ENCODE results near the gene TMEM222.

Gene TMEM222

DNA sequence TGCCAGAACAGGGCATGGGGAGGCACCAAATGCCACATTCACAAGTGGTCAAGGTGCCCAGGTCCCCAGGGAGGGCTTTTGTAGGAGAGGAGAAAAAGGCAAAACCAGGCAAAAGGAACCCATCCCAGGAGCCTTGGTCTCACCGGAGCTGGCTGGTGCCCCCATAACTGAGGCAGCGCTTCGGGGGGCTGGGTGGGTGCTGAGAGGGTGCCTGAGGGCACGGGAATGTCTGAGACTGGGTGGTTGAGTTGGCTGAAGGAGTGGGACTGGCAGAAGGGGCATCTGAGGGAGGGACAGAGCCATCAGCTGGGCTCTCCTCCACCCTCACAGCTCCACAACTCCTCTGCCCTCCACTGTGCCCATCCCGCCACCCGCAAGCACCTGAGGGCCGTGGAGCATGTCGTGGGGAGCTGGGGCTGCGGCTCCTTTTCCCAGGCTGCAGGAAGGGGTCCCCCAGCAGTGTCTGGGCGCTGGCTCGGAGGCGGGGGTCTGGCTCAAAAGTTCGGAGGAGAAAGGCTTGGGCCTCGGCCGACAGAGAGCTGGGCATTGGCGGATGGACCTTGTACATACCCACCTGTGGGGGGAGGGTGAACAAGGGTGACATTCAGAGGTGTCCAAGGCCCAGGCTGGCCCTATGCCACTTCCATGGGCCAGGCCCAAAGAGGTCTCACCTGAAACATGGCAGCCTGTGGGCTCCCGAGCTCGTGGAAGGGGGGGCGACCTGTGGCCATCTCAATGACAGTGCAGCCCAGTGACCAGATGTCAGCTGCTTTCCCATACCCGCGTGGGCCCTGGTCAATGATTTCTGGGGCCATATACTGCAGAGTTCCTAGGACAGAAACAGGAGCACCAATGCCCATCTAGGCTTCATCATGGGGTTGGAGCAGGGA is 36.3 kb downstream of the TMEM222 start:
- peak overlapping the region; percentile 75 for H3K4me3 Mint-ChIP-seq
- peaks cover 17% of the 10 kb centered on the region for H3K36me3 Mint-ChIP-seq (ENCODE audit: insufficient read depth)
- ATAC-seq (replicated peaks; ENCODE audit: extremely low read depth, poor library complexity, severe bottlenecking) = no peak
- H3K9me3 Mint-ChIP-seq = no peaks in the 10 kb centered on the region
- peak overlapping the region; percentile 80 for H3K27ac Mint-ChIP-seq (ENCODE audit: low read depth)
- H3K4me1 Mint-ChIP-seq = peaks cover 43% of the 10 kb centered on the region
- DNase-seq (ENCODE audit: low spot score in 2 of 2) = no peak
- no peaks in the 10 kb centered on the region for H3K27me3 Mint-ChIP-seq

DNA sequence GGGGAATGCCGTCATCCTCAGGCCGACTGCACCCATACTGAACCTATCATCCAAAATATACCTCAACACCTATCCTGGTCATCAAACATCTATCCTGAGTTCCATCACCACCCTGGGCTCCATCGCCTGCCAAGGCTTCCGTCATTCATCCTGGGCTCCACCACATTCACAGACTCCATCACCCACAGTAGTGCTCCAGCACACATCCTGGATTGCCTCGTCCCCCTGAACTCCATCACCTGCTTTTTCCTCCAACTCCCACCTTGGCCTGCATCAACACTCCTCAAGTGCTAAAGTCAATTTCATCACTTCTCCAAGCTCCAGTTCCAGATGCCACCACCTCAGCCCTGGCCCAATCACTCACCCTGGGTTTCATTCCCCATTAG is 37.0 kb downstream of the TMEM222 start:
- H3K4me1 Mint-ChIP-seq = peaks cover 38% of the 10 kb centered on the region
- H3K27me3 Mint-ChIP-seq = no peaks in the 10 kb centered on the region
- no peak for ATAC-seq (replicated peaks; ENCODE audit: extremely low read depth, poor library complexity, severe bottlenecking)
- no peak overlapping the region for H3K27ac Mint-ChIP-seq (ENCODE audit: low read depth)
- H3K36me3 Mint-ChIP-seq (ENCODE audit: insufficient read depth) = peaks cover 15% of the 10 kb centered on the region
- peak overlapping the region; percentile 70 for H3K4me3 Mint-ChIP-seq
- no peaks in the 10 kb centered on the region for H3K9me3 Mint-ChIP-seq
- no peak for DNase-seq (ENCODE audit: low spot score in 2 of 2)

DNA sequence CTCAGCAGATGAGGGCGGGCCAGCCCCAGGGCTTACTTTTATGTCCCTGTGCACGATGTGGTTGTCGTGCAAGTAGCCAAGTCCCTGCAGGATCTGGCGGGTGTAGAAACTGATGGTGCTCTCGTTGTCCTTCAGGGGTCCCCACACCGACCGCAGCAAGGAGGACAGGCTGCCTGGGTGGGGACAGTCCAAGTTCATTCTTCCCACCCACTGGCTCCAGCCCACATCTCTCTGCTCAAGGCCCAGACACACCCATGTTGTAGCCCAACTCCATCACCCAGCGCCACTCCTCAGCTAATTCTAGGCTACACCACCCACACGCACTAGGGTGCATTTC is 37.8 kb downstream of the TMEM222 start:
- Mint-ChIP-seq H3K27me3 (no peaks in the 10 kb centered on the region), H3K36me3 (ENCODE audit: insufficient read depth) (peaks cover 15% of the 10 kb centered on the region)
- DNase-seq (ENCODE audit: low spot score in 2 of 2) = no peak

DNA sequence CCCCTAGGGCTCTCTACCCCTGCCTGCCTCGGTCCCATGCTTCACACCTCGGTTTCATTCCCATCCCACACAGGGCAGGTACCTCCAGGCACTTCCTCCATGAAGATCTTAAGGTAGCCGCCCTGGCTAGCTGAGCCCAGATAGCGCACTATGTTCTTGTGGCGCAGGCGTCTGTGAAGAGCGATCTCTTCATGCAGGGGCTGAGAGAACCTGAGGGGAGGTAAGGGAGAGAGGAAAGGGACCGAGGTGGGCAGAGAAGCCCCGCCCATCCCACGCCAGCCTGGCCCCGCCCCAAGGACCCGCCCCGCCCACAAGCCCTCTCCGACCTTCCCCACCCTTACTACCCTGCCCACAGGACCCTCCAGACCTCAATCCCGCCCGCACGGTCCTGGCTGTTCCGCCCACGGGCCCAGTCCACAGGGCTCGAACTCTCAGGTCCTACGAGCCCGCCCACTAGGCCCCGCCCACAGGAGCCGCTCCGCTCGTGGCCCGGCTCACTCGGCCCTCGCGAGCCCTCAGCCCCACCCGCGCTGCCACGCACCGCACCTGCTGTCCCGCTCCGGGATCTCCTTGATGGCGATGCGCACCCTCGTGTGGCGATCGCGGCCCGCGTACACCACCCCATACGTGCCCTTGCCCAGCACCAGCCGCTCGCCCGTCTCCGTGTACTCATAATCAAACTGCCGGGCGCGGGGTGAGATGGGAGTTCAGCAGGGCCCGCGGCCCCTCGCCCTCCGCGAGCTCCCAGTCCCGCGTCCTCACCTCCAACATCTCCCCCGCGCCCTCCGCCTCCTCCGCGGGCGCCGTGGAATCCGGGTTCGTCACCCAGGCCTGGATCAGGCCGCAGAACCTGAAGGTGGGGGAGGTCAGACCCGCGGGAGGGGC is 38.4 kb downstream of the TMEM222 start:
- no peak for DNase-seq (ENCODE audit: low spot score in 2 of 2)
- Mint-ChIP-seq H3K27ac (ENCODE audit: low read depth) (peak overlapping the region; percentile 54), H3K36me3 (ENCODE audit: insufficient read depth) (peaks cover 15% of the 10 kb centered on the region), H3K9me3 (no peaks in the 10 kb centered on the region), H3K4me3 (peak overlapping the region; percentile 70), H3K27me3 (no peaks in the 10 kb centered on the region), H3K4me1 (peaks cover 47% of the 10 kb centered on the region)
- no peak for ATAC-seq (replicated peaks; ENCODE audit: extremely low read depth, poor library complexity, severe bottlenecking)

More for the DNA sequence above, 37.8 kb downstream of the TMEM222 start:
- ATAC-seq (replicated peaks; ENCODE audit: extremely low read depth, poor library complexity, severe bottlenecking) = no peak
- peaks cover 45% of the 10 kb centered on the region for H3K4me1 Mint-ChIP-seq
- H3K9me3 Mint-ChIP-seq = no peaks in the 10 kb centered on the region
- H3K4me3 Mint-ChIP-seq = peak overlapping the region; percentile 70
- H3K27ac Mint-ChIP-seq (ENCODE audit: low read depth) = peak overlapping the region; percentile 54

DNA sequence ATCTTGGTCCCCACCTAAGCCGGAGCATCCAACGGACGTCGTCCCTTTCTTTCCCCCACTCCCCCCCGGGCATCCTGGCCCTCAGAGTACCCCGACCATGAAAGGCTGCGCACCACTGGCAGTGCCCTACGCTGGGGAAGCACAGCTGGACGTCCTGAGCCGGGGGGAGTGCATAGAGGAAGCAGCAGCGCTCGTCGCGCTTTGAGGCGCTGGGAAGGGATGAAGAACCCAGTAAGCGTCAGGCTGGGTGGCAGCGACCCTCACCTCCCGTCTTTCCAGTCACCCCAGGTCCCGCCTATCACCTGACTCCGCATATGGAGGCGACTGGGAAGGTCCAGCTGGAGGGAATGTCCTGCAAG is 39.1 kb downstream of the TMEM222 start:
- Mint-ChIP-seq H3K27me3 (no peaks in the 10 kb centered on the region), H3K9me3 (no peaks in the 10 kb centered on the region), H3K4me1 (peaks cover 48% of the 10 kb centered on the region), H3K36me3 (ENCODE audit: insufficient read depth) (peaks cover 15% of the 10 kb centered on the region), H3K27ac (ENCODE audit: low read depth) (peak overlapping the region; percentile 54), H3K4me3 (peak overlapping the region; percentile 70)
- ATAC-seq (replicated peaks; ENCODE audit: extremely low read depth, poor library complexity, severe bottlenecking) (no peak), DNase-seq (ENCODE audit: low spot score in 2 of 2) (no peak)

DNA sequence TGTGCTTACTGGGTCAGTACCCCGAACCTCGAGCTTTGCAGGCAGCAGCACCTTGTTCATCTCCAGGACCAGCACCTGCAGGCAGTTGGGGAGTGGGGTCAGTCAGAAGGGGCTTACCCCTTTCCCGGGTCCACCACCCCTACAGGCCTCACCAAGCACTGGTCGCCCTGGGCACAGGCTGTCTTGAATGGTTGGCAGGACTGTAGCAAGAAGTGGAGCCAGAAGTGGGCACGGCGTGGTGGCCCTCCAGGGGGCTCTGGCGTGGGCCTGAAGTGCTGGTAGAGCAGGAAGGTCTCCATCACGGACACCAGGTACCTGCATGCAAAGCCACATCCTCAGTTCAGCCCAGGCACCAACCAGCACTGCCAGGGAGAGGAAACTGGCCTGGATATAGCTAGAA is 39.6 kb downstream of the TMEM222 start:
- no peak for ATAC-seq (replicated peaks; ENCODE audit: extremely low read depth, poor library complexity, severe bottlenecking)
- Mint-ChIP-seq H3K4me1 (peaks cover 43% of the 10 kb centered on the region), H3K27ac (ENCODE audit: low read depth) (no peak overlapping the region), H3K9me3 (no peaks in the 10 kb centered on the region), H3K36me3 (ENCODE audit: insufficient read depth) (peaks cover 12% of the 10 kb centered on the region), H3K4me3 (peak overlapping the region; percentile 70), H3K27me3 (no peaks in the 10 kb centered on the region)
- no peak for DNase-seq (ENCODE audit: low spot score in 2 of 2)

DNA sequence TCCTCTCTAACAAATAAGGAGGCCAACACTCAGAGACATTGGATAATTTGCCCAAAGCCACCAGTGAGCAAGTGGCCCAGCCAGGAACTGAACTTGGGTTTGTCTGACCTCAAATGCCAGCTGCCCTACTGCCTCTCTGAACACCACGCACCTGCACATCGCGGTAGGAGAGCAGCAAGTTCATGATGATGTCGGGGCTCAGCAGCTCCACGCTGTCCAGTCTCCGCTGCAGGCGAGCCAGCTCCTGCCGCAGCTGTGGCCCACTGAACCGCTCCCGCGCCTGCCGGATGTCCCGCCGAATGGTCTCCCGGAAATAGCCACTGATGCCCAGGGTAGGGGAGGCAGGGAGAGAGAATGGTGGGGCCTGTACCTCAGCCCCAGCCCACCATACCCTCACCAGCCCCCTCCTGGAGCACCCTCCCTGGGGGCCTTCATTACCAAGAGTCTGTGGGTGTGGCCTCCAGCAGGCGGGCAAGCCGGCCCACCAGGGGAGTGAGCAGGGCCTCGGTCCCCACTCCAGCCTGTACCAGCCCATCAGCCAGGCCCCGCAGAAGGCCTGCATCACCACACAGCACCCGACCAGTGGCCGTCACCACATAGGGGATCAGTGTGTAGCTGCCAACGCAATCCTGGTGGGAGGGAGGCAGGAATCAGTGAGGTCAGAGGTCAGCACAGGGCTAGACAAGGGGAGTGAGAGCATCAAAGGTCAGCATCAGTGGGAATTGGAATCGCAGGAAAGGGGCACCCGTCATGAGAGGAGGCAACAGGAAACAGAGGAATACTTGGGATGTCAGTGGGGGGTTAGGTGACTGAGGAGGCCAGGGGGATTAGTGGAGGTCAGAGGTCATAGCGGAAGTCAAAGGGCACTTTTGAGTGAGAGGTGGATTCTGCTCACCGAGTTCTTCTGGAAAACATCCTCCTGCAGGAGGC is 42.1 kb downstream of the TMEM222 start:
- no peak for ATAC-seq (replicated peaks; ENCODE audit: extremely low read depth, poor library complexity, severe bottlenecking)
- no peaks in the 10 kb centered on the region for H3K9me3 Mint-ChIP-seq

DNA sequence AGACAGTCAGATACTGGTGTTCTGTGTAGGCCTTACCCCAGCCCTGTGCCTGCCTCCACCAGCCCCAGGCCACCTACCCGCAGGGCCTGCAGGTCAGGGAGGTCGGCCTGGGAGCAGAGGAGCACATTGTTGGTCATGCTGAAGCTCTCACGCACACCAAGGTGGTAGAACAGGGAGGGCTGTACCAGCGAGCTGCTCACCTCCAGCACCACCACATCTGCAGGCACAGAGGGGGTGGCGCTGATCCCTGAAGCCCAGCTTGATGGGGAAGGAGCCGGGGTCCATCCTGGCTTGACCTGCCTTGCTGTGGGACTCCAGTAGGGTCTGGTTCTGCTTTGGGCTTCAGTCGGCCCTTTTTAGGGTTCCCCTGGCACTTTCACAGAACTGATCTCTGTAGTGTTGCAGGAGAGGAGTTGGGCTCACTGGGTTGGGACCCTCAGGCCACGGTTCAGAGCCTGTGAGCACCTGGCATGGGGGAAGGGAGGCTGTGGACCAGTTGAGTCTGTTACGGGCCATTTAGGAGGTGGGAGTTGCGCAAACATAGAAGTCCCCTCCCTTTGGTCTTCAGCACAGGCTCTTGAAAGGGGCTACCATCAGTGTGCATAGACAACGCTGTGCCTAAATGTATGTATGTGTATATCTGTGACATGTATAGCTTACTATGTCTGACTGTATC is 42.9 kb downstream of the TMEM222 start:
- no peak for DNase-seq (ENCODE audit: low spot score in 2 of 2)
- no peaks in the 10 kb centered on the region for H3K27me3 Mint-ChIP-seq
- no peak overlapping the region for H3K27ac Mint-ChIP-seq (ENCODE audit: low read depth)
- H3K4me1 Mint-ChIP-seq = peaks cover 33% of the 10 kb centered on the region
- ATAC-seq (replicated peaks; ENCODE audit: extremely low read depth, poor library complexity, severe bottlenecking) = no peak
- H3K9me3 Mint-ChIP-seq = no peaks in the 10 kb centered on the region
- peaks cover 3% of the 10 kb centered on the region for H3K36me3 Mint-ChIP-seq (ENCODE audit: insufficient read depth)
- H3K4me3 Mint-ChIP-seq = peak overlapping the region; percentile 85

More for the DNA sequence above, 42.1 kb downstream of the TMEM222 start:
- DNase-seq (ENCODE audit: low spot score in 2 of 2) = no peak
- no peaks in the 10 kb centered on the region for H3K27me3 Mint-ChIP-seq
- peak overlapping the region; percentile 85 for H3K4me3 Mint-ChIP-seq
- H3K36me3 Mint-ChIP-seq (ENCODE audit: insufficient read depth) = peaks cover 4% of the 10 kb centered on the region
- peak overlapping the region; percentile 73 for H3K27ac Mint-ChIP-seq (ENCODE audit: low read depth)
- H3K4me1 Mint-ChIP-seq = peaks cover 37% of the 10 kb centered on the region

DNA sequence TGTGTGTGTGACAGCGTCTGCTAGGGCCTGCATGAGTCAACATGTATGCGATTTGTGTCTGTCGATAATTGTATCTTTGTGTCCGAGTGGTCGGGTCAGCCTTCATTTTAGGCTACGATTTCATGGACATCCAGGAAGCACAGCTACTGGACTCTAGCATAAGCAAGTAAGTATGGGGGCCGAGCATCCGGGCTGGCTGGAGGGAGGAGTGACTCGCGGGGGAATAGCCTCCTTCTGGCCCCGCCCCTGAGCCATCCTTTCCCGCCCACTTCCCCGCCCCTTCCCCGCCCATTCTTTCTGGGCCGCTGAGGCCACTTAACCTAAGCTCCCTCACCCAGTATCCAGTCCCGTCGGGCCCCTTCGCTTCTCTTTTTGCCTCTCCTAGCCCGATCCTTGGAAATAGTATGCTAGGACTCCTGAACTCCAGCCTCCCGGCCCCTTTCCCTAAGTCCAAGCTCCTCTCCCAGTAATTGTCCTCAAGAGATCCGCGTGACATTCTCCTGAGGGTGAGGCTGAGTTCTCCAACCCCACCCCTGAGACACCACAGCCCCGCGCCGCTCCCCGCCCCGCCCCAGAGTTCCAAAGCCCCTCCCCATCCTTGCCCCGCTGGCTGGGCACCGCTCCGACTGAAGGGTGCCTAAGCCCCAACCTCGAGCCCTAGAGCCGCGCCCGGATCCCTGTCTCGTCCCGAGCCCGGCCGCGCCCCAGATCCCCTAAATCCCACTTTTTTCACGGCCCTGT is 43.6 kb downstream of the TMEM222 start:
- Mint-ChIP-seq H3K27ac (ENCODE audit: low read depth) (no peak overlapping the region), H3K27me3 (no peaks in the 10 kb centered on the region), H3K4me3 (peak overlapping the region; percentile 85), H3K9me3 (no peaks in the 10 kb centered on the region), H3K4me1 (peaks cover 28% of the 10 kb centered on the region), H3K36me3 (ENCODE audit: insufficient read depth) (peaks cover under 1% of the 10 kb centered on the region)
- peak; percentile 76 for ATAC-seq (replicated peaks; ENCODE audit: extremely low read depth, poor library complexity, severe bottlenecking)
- DNase-seq (ENCODE audit: low spot score in 2 of 2) = peak; percentile 37 to 43

DNA sequence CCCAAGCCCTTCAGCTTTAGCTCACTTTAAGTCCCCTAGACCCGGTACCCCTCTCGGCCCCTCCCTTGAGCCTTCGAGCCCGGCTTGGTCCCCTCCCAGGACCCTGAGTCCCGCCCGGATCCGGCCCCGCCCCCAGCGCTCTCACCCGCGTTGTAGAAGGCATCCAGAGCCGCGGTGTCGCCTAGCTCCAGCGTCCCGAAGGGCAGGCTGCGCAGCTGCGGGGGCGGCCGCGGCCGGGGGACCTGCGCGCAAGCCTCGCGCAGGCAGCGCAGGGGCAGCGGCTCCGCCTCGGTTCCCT is 44.1 kb downstream of the TMEM222 start:
- H3K9me3 Mint-ChIP-seq = no peaks in the 10 kb centered on the region
- peak; percentile 36 to 39 for DNase-seq (ENCODE audit: low spot score in 2 of 2)
- H3K4me3 Mint-ChIP-seq = peak overlapping the region; percentile 85
- H3K36me3 Mint-ChIP-seq (ENCODE audit: insufficient read depth) = no peaks in the 10 kb centered on the region
- H3K4me1 Mint-ChIP-seq = peaks cover 28% of the 10 kb centered on the region
- no peak overlapping the region for H3K27ac Mint-ChIP-seq (ENCODE audit: low read depth)
- peak; percentile 53 for ATAC-seq (replicated peaks; ENCODE audit: extremely low read depth, poor library complexity, severe bottlenecking)
- H3K27me3 Mint-ChIP-seq = no peaks in the 10 kb centered on the region

DNA sequence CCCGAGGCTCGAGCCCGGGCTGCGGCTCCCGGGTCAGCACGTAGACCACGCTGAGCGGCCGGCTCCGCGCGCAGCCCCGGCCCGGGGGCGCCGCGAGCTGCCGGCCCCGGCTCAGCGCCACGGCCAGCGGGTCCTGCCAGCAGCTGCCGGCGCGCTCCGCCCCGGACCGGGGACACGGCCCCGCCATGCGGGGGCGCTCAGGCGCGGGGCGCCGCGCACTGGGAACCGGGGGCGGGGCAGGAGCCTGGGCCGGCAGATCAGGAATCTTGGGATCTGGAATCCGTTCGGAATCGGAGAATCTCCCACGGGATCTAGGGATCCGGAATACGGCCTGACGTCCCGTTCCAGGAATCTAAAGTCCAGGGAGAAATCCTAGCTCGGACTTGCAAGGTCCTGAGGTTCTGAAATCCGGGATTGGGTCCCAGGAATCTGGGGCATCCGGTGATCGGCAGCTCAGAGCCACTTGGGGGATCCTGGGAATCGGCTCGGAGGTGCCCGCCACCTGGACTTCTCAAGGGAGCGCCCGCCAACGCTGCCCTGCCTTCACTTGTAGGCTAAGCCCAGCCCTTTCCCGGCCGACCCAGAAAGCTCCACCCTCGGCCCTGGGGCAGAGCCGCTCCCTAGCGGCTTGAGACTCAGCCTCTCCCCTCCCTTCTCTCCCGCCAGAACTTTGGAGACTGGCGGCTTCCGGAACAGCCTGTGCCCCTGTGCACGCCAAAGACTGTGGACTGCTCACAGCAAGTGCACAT is 44.6 kb downstream of the TMEM222 start, which contains the start of gene MAP3K6:
TSS of gene MAP3K6 (minus strand) at position 551 of the 749 bp plus-strand sequence. CDS start at position 187, 364 bp downstream.
- peak; percentile 34 for ATAC-seq (replicated peaks; ENCODE audit: extremely low read depth, poor library complexity, severe bottlenecking)
- Mint-ChIP-seq H3K4me1 (peaks cover 28% of the 10 kb centered on the region), H3K27me3 (no peaks in the 10 kb centered on the region), H3K36me3 (ENCODE audit: insufficient read depth) (no peaks in the 10 kb centered on the region), H3K4me3 (peak within 1 kb of the TSS; percentile 85), H3K27ac (ENCODE audit: low read depth) (no peak within 1 kb of the TSS), H3K9me3 (no peaks in the 10 kb centered on the region)
- DNase-seq (ENCODE audit: low spot score in 2 of 2) = no peak

Data from central memory CD8-positive, alpha-beta T cell (primary cell).